ENCODE results near the gene PIP4K2B. TPM values are rescaled to one million over a fixed set of nuclear protein-coding genes. Genes with fewer than 3 reads are reported as not detected.

Gene PIP4K2B
- total RNA-seq, 1 experiment from 2014 or later = 28.0 TPM

DNA sequence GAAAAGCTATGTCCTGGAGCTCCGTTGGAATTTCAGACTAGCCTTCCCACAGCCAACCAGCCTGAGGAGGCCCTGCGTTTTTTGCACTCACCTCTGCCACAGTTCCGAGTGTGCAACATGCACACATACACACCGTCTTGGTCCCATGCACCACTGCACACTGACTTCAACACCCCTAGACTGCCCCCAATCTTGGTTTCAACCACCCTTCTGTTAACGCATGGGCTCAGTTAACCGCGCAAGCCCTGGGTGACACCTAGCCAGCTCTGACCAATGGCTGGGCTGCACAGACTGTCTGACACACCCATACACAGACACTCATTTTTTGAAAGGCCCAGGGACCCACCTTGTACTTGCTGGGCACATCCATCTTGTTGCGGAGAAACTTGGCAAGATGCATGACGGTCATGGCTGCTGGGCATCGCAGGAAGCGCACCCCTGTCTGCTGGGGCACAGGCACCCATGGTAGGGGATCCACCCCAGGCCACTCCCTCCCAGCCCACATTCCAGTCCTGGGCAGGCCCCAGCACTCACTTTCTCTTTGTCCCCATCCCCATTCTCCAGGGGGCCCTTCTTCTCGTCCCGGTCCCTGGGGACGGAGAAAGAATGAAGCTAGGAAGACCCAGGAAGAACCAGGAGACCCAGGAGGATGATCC lies 61.2 kb downstream of the PIP4K2B start:
- BruUV-seq (replicated peaks) = no TSS peak
- ChIA-PET CTCF (no interaction called here), POLR2A (ENCODE audit: low non-redundant PET) (no interaction called here)
- peaks cover 5% of the 10 kb centered on the region for H3K4me1 ChIP-seq (ENCODE audit: insufficient read depth, low read length, poor library complexity, severe bottlenecking)
- H3K9me3 ChIP-seq (ENCODE audit: low read depth, low read length, poor library complexity, severe bottlenecking) = no peaks in the 10 kb centered on the region
- H3K36me3 ChIP-seq (ENCODE audit: insufficient read depth, low read length, poor library complexity, severe bottlenecking) = peaks cover 3% of the 10 kb centered on the region
- no peak for DNase-seq (ENCODE audit: low spot score)
- TF ChIP-seq, protein P1, sequence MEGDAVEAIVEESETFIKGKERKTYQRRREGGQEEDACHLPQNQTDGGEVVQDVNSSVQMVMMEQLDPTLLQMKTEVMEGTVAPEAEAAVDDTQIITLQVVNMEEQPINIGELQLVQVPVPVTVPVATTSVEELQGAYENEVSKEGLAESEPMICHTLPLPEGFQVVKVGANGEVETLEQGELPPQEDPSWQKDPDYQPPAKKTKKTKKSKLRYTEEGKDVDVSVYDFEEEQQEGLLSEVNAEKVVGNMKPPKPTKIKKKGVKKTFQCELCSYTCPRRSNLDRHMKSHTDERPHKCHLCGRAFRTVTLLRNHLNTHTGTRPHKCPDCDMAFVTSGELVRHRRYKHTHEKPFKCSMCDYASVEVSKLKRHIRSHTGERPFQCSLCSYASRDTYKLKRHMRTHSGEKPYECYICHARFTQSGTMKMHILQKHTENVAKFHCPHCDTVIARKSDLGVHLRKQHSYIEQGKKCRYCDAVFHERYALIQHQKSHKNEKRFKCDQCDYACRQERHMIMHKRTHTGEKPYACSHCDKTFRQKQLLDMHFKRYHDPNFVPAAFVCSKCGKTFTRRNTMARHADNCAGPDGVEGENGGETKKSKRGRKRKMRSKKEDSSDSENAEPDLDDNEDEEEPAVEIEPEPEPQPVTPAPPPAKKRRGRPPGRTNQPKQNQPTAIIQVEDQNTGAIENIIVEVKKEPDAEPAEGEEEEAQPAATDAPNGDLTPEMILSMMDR (conservative IDR thresholded peaks at IDR 0.05; ENCODE audit: low read depth, low read length) = no peak
- TF ChIP-seq EZH2 (IDR thresholded peaks at IDR 0.05; ENCODE audit: borderline replicate concordance, low read depth, low read length, poor library complexity, severe bottlenecking) = no peak
- H3K27me3 ChIP-seq (replicated peaks; ENCODE audit: insufficient read depth, low read depth, low read length, poor library complexity) = no peaks in the 10 kb centered on the region
- H3K4me3 ChIP-seq (ENCODE audit: low read depth, low read length, poor library complexity, severe bottlenecking) = no peak overlapping the region
- no peak overlapping the region for H3K27ac ChIP-seq (ENCODE audit: low read depth, low read length, poor library complexity, severe bottlenecking)
- intact Hi-C loops (cut with micrococcal nuclease; ENCODE audit: unreplicated experiment) = no loop called here

DNA sequence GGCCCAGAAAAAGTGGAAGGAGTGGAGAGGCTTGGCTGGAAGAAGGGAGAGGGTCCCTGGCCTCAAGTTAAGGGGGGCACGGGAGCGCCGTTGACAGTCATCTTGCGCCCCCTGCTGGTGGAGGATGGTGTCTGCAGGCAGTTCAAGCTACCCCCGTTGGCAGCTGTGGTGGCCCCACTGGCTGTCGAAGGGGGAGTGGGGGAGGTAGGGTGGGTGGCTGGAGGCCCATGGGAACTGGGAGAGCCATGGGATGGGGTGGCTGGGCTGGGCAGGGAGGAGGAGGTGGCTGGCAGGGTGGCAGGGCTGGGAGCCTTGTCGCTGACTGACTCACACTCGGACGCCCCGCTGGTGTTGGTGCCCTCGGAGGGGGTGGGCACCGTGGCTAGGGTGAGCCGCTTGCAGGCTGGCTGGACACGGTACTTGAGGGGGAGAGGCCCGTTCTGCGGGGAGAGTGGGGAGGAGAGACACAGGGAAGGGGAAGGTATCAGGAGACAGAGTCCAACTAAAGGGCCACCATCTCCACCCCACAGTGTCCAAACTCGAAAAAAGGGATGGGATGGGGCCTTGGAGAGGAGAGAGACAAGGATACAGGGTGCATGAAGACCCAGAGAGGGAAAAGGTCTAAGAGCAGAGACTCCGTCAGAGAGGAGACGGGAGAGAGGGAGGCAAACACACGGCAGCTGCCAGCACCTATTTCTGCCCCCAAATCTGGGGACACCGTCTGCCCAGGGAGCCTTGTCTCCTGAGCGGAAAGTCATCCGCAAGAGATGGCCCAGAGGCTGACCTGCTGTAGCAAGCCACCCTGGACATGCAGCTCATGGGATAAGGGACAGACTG lies 64.0 kb downstream of the PIP4K2B start:
- peak; percentile 52 for DNase-seq (ENCODE audit: low spot score)
- ChIA-PET CTCF (interaction anchor here (0.7 to 1.9 kb wide), 4 partner anchors 11 to 58 kb away, joined by 3 to 5 read pairs (median 4); no protein-coding TSS in a partner anchor), POLR2A (ENCODE audit: low non-redundant PET) (no interaction called here)
- Histone ChIP-seq H3K36me3 (ENCODE audit: insufficient read depth, low read length, poor library complexity, severe bottlenecking) (peaks cover 3% of the 10 kb centered on the region), H3K4me1 (ENCODE audit: insufficient read depth, low read length, poor library complexity, severe bottlenecking) (no peaks in the 10 kb centered on the region), H3K9me3 (ENCODE audit: low read depth, low read length, poor library complexity, severe bottlenecking) (no peaks in the 10 kb centered on the region), H3K27me3 (replicated peaks; ENCODE audit: insufficient read depth, low read depth, low read length, poor library complexity) (no peaks in the 10 kb centered on the region), H3K27ac (ENCODE audit: low read depth, low read length, poor library complexity, severe bottlenecking) (no peak overlapping the region), H3K4me3 (ENCODE audit: low read depth, low read length, poor library complexity, severe bottlenecking) (no peak overlapping the region)
- intact Hi-C loops (cut with micrococcal nuclease; ENCODE audit: unreplicated experiment) = loop anchor here (2.0 kb wide), 1 partner anchor 59 kb away; no protein-coding TSS in a partner anchor
- TSS peak; percentile 80 for BruUV-seq (replicated peaks)
- no peak for TF ChIP-seq EZH2 (IDR thresholded peaks at IDR 0.05; ENCODE audit: borderline replicate concordance, low read depth, low read length, poor library complexity, severe bottlenecking)
- TF ChIP-seq, protein P1 (conservative IDR thresholded peaks at IDR 0.05; ENCODE audit: low read depth, low read length) = peak; percentile 82

DNA sequence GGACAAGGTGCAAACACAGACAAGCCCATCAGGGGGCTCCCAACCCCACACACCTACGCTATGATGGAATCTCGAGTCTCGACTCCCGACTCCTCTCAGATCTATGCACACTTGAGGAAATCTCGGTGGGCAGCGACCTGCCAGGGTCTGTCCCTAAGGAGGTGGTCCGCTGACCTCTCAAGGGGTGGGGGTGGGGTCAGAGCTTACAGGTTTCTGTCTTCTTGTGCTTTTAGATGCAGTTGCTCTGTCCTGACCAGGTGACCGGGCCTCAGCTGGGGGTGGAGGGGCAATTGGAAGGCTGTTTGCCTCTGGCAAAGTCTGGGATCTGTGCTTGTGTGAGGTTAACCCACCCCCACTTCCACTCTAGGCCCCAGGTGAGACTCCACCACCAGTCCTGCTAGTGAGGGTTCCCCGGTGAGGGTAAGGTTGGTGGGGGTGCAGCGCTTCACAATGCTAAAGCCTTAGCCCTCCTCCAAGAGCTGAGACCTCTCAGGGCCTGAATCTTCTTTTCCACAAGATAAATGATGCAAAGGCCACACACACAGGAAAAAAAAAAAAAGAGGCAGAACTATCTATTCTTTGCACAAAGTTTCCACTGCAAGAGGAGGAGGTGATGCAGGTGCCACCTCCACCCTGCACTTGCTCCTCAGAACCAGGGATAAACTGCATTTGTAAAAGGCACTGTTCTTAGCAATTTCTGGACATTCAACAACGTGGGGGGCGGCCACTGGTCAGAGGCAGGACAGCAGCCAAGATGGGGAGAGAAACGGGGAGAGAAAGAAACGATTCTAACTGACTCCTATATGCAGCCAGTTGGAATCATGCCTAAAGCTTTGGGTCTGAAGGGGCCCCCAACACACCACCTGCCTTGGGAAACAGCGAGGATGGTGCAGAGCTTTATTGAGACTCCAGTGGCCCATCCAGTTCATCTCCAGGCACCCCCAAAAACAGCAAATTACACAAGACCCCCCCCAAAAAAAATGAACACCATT lies 65.1 kb downstream of the PIP4K2B start:
- ChIA-PET POLR2A (ENCODE audit: low non-redundant PET) (no interaction called here), CTCF (interaction anchor here (0.9 to 1.9 kb wide), 3 partner anchors 12 to 57 kb away, joined by 3 to 5 read pairs (median 3); no protein-coding TSS in a partner anchor)
- Histone ChIP-seq H3K4me1 (ENCODE audit: insufficient read depth, low read length, poor library complexity, severe bottlenecking) (no peaks in the 10 kb centered on the region), H3K27me3 (replicated peaks; ENCODE audit: insufficient read depth, low read depth, low read length, poor library complexity) (no peaks in the 10 kb centered on the region), H3K4me3 (ENCODE audit: low read depth, low read length, poor library complexity, severe bottlenecking) (no peak overlapping the region), H3K9me3 (ENCODE audit: low read depth, low read length, poor library complexity, severe bottlenecking) (no peaks in the 10 kb centered on the region), H3K36me3 (ENCODE audit: insufficient read depth, low read length, poor library complexity, severe bottlenecking) (peaks cover 3% of the 10 kb centered on the region), H3K27ac (ENCODE audit: low read depth, low read length, poor library complexity, severe bottlenecking) (no peak overlapping the region)
- no peak for DNase-seq (ENCODE audit: low spot score)
- no peak for TF ChIP-seq EZH2 (IDR thresholded peaks at IDR 0.05; ENCODE audit: borderline replicate concordance, low read depth, low read length, poor library complexity, severe bottlenecking)
- TF ChIP-seq, protein P1 (conservative IDR thresholded peaks at IDR 0.05; ENCODE audit: low read depth, low read length) = no peak
- no TSS peak for BruUV-seq (replicated peaks)
- intact Hi-C loops (cut with micrococcal nuclease; ENCODE audit: unreplicated experiment) = loop anchor here (2.0 kb wide), 1 partner anchor 57 kb away; no protein-coding TSS in a partner anchor
